Activated T-helper 1 cell treated with anti-CD3 and anti-CD28 coated beads, Interleukin-12 subunit alpha, Interleukin-12 subunit beta, Interleukin-2, Interleukin-4 antibody, amounts not matched to agents 30 ng/mL and 10 ng/mL and 1 ng/mL, durations not matched to agents 14 hours and 24 hours and 36 hours (primary cell): ENCODE results near the gene CTCF. TPM values are rescaled to one million over a fixed set of nuclear protein-coding genes. Genes with fewer than 3 reads are reported as not detected.
"Not testable (repeated sequence)": the region's sequence is repeated elsewhere in the genome, so short reads cannot be mapped to it uniquely, and the experiment has no call there.

Source experiments
- DNase-seq: peaks from one replicate; pipeline ENCODE4 v3.0.0; 2021; ENCODE audit warnings: low spot score
- H3K27ac Mint-ChIP-seq: one replicate; pipeline ENCODE4 v1.8.0; 2021; ENCODE audit warnings: mild to moderate bottlenecking, mixed read lengths
- H3K27me3 Mint-ChIP-seq: one replicate; pipeline ENCODE4 v1.8.0; 2022; ENCODE audit warnings: mild to moderate bottlenecking, moderate library complexity, mixed read lengths; ENCODE audit not compliant: insufficient read depth
- H3K36me3 Mint-ChIP-seq: one replicate; pipeline ENCODE4 v1.8.0; 2021; ENCODE audit warnings: low read depth, mixed read lengths
- H3K4me1 Mint-ChIP-seq: one replicate; pipeline ENCODE4 v1.8.0; 2021; ENCODE audit warnings: low read depth, mixed read lengths
- H3K4me3 Mint-ChIP-seq: one replicate; pipeline ENCODE4 v1.8.0; 2021; ENCODE audit warnings: mild to moderate bottlenecking, moderate library complexity, mixed read lengths
- H3K9me3 Mint-ChIP-seq: one replicate; pipeline ENCODE4 v1.8.0; 2021; ENCODE audit warnings: mixed read lengths
- intact Hi-C: fragments of 100-400 bp; cut with micrococcal nuclease; formaldehyde crosslinking; loops from one replicate; pipeline ENCODE4 v1.15.1; 2024
- total RNA-seq: library from RNA; stranded (reverse); gene quantifications from 2 replicates; pipeline ENCODE4 v1.2.3, GENCODE V29; 2022

Gene CTCF, protein sequence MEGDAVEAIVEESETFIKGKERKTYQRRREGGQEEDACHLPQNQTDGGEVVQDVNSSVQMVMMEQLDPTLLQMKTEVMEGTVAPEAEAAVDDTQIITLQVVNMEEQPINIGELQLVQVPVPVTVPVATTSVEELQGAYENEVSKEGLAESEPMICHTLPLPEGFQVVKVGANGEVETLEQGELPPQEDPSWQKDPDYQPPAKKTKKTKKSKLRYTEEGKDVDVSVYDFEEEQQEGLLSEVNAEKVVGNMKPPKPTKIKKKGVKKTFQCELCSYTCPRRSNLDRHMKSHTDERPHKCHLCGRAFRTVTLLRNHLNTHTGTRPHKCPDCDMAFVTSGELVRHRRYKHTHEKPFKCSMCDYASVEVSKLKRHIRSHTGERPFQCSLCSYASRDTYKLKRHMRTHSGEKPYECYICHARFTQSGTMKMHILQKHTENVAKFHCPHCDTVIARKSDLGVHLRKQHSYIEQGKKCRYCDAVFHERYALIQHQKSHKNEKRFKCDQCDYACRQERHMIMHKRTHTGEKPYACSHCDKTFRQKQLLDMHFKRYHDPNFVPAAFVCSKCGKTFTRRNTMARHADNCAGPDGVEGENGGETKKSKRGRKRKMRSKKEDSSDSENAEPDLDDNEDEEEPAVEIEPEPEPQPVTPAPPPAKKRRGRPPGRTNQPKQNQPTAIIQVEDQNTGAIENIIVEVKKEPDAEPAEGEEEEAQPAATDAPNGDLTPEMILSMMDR
- total RNA-seq = 64.7 and 67.6 TPM in 2 replicates

DNA sequence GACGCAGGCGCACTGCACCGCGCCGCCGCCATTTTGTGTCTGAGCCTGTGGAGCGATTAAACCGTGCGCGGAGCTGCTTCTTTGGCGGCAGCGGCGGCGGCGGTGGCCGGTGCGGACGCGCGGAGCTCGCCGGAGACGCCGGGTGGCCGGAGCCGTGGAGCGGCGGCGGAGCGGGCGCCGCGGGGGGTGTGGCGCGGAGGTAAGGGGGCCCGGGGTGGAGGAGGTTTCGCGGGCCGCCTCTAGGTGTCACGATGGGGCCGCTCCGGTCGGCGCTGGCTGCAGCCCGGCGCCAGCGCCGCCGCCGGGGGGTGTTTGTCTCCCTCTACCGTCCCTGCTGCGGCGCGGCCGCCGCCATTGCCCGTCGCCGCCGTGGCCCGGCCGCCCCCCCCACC lies at the start of gene CTCF:
Gene CTCF, plus strand, starts transcription at position 1 of the 392 bp plus-strand sequence. CDS start 48,307 bp downstream, outside the sequence.
- H3K27ac Mint-ChIP-seq = peak within 1 kb of the TSS; percentile 94
- H3K4me3 Mint-ChIP-seq = peak within 1 kb of the TSS; percentile 90
- no peaks in the 10 kb centered on the region for H3K9me3 Mint-ChIP-seq
- H3K27me3 Mint-ChIP-seq = no peaks in the 10 kb centered on the region
- no peak for DNase-seq
- intact Hi-C loops = loop anchor here (1.0 to 5.0 kb wide), 15 partner anchors 8 to 523 kb away; partner anchors contain the start of genes ACD, ATP6V0D1, FHOD1 and NFATC3
- peaks cover 40% of the 10 kb centered on the region for H3K4me1 Mint-ChIP-seq
- peaks cover 16% of the 10 kb centered on the region for H3K36me3 Mint-ChIP-seq

DNA sequence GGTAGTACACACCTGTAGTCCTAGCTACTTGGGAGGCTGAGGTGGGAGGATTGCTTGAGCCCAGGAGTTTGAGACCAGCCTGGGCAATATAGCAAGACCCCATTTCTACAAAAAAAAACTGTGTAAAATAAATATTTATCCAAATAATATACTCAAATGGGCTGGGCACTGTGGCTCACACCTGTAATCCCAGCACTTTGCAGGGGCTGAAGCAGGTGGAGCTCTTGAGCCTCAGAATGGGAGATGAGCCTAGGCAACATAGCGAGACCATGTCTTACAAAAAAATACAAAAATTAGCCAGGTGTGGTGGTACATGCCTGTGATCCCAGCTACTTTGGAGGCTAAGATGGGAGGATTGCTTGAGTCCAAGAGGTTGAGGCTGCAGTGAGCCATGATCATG lies 48.4 kb upstream of the CTCF start:
- intact Hi-C loops = loop anchor here (1.0 kb wide), 2 partner anchors 20 to 33 kb away; partner anchors contain the start of gene ATP6V0D1
- H3K27me3 Mint-ChIP-seq, H3K4me1 Mint-ChIP-seq, DNase-seq, H3K4me3 Mint-ChIP-seq, H3K27ac Mint-ChIP-seq, H3K9me3 Mint-ChIP-seq, H3K36me3 Mint-ChIP-seq: not testable (repeated sequence)

DNA sequence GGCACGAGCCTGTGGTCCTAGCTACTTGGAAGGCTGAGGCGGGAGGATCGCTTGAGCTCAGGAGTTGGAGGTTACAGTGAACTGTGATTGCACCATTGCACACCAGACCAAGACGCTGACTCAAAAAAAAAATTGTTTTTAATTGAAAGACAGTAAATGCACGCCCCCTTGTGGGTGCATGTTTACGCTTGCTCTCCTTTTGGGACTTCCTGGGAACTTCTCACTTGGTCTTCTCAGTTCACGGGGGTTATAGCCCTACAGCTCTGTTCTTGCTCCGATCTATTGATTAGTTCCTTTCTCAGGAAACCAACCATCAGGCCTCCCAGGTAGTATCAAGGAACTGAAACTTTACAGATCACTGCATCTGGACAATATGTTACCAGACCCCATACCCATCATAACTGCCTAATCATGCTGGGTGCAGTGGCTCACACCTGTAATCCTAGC lies 47.9 kb upstream of the CTCF start:
- intact Hi-C loops = loop anchor here (1.0 kb wide), 2 partner anchors 20 to 33 kb away; partner anchors contain the start of gene ATP6V0D1
- peak; percentile 69 for DNase-seq
- Mint-ChIP-seq H3K9me3 (no peaks in the 10 kb centered on the region), H3K4me3 (no peak overlapping the region), H3K36me3 (no peaks in the 10 kb centered on the region), H3K27me3 (peaks cover 2% of the 10 kb centered on the region), H3K27ac (no peak overlapping the region), H3K4me1 (peaks cover 5% of the 10 kb centered on the region)

DNA sequence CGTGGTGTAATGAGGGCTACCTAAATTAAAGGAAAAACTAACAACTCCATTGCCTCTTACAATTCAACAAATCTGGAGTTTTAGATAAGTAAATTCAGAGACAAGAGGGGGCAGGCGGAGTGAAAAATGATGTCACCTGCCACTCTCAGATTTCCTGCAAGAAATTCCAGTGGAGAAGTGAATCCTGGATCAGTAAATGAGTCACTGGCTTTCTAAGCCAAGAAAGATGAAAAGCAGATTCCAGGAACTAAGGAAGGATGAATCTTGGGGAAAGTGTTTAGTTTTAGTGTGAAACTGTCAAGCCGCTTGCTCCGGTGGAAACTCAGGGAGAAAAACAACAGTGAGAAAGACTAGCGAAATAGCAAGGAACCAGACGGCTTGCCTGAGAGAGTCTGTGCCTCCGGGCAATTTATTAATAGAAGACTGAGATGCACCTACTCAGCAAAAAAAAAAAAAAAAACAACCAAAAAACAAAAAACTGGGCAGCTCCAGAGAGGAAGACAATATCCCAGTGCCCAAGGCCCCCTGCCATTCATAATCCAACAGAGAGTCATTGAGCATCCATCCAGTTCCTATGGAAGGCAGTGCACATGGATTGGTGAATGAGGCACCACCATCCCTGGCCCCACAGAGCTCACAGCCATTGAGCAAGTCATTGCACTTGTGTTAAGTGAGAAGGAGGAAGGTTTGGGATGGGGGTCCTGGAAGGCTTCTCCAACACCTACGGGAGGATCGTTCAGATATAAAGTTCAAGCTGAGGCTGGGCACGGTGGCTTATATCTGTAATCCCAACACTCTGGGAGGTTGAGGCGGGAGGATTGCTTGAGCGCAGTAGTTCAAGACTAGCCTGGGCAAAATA lies 45.8 kb upstream of the CTCF start:
- Mint-ChIP-seq H3K4me3 (no peak overlapping the region), H3K27ac (no peak overlapping the region), H3K36me3 (no peaks in the 10 kb centered on the region), H3K27me3 (peaks cover 2% of the 10 kb centered on the region), H3K4me1 (peaks cover 17% of the 10 kb centered on the region), H3K9me3 (no peaks in the 10 kb centered on the region)
- no peak for DNase-seq
- intact Hi-C loops = no loop called here

DNA sequence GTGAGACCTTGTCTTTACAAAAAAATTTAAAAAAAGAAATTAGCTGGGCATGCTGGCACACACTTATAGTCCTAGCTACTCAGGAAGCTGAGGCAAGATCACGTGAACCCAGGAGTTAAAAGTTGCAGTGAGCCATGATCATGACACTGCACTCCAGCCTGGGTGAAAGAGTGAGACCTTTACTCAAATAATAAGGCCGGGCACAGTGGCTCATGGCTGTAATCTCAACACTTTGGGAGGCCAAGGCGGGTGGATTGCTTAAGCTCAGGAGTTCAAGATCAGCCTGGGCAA lies 45.2 kb upstream of the CTCF start:
- H3K27ac Mint-ChIP-seq = no peak overlapping the region
- H3K9me3 Mint-ChIP-seq = no peaks in the 10 kb centered on the region
- intact Hi-C loops = no loop called here
- H3K27me3 Mint-ChIP-seq = peaks cover 2% of the 10 kb centered on the region
- no peaks in the 10 kb centered on the region for H3K36me3 Mint-ChIP-seq
- H3K4me1 Mint-ChIP-seq = peaks cover 20% of the 10 kb centered on the region
- no peak for DNase-seq
- H3K4me3 Mint-ChIP-seq = no peak overlapping the region

DNA sequence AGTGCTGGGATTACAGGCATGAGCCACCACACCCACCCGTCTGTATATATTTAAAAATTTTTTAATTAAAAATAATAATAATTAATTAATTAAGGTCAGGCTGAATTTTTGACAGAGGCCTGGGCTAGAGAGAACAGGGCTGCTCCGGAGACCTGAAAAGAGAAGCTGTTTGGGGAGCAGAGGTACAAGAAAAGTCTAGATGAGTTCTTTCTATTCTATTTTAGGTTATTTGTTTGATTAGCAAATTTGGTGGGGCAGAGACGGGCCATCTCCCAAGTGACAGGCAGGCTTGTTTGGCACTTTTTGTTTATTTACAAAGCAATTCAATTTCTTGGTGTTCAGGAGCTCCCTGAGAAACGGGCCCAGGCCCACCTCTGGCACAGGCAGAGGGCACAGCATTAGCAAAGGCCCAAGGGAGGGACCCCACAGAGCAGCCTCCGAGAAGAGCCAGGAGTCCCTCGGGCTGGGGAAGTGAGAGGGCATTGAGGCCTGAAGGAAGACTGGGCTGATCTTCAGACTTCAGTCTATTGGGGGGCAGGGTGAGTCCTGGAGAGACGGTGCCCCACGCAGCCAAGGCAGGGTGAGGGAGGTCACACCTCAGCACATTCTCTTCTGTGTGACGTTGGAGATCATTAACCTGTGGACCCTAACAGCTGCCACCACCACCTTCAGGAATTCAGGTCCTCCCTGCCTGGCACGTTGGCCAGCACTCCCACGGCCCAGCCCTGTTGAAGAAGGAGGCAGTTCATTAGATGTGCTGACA lies 44.5 kb upstream of the CTCF start:
- peaks cover 20% of the 10 kb centered on the region for H3K4me1 Mint-ChIP-seq
- no peaks in the 10 kb centered on the region for H3K36me3 Mint-ChIP-seq
- no peak for DNase-seq
- intact Hi-C loops = no loop called here
- H3K9me3 Mint-ChIP-seq = no peaks in the 10 kb centered on the region
- H3K27ac Mint-ChIP-seq = no peak overlapping the region
- H3K4me3 Mint-ChIP-seq = no peak overlapping the region
- peaks cover 2% of the 10 kb centered on the region for H3K27me3 Mint-ChIP-seq

DNA sequence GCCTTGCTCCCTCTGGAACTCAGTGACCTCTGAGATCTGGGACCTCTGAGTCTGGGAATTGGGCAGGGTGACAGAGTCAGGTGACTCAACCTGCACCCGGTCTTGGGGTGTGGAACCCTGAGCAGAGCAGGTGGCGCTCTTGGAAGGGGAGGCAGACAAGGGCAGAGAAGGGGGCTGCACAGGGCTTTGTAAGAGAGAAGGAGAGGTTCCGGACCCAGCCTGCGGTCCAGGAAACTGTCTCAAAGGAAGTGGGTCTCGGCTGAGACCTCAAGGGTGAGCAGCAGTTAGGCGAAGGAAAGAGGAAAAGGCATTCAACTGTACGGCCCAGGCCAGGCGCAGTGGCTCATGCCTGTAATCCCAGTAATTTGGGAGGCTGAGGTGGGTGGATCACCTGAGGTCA lies 43.6 kb upstream of the CTCF start:
- peaks cover 2% of the 10 kb centered on the region for H3K27me3 Mint-ChIP-seq
- no peaks in the 10 kb centered on the region for H3K9me3 Mint-ChIP-seq
- no peak for DNase-seq
- H3K36me3 Mint-ChIP-seq = no peaks in the 10 kb centered on the region
- peaks cover 20% of the 10 kb centered on the region for H3K4me1 Mint-ChIP-seq
- no peak overlapping the region for H3K27ac Mint-ChIP-seq
- H3K4me3 Mint-ChIP-seq = no peak overlapping the region
- intact Hi-C loops = no loop called here

DNA sequence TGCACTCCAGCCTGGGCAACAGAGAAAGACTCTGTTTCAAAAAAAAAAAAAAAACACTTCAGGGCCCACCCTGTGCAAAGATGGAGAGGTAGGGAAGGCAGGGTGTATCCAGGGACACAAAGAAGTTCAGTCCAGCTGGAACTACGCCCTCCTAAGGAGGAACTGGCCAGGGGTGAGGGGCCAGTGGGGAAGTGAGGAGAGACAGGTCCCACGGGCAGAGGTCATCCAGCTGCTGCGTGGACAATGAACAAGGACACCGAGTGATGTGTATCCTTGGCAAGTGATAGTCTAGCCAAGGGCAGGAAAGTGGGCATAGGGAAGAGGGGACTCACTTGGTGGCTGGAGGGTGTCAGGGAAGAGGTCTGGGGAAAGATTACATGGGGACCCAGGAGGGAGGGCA lies 43.1 kb upstream of the CTCF start:
- Mint-ChIP-seq H3K27me3 (peaks cover 2% of the 10 kb centered on the region), H3K36me3 (no peaks in the 10 kb centered on the region), H3K27ac (no peak overlapping the region), H3K4me1 (peaks cover 20% of the 10 kb centered on the region), H3K4me3 (no peak overlapping the region), H3K9me3 (no peaks in the 10 kb centered on the region)
- DNase-seq = no peak
- intact Hi-C loops = no loop called here

DNA sequence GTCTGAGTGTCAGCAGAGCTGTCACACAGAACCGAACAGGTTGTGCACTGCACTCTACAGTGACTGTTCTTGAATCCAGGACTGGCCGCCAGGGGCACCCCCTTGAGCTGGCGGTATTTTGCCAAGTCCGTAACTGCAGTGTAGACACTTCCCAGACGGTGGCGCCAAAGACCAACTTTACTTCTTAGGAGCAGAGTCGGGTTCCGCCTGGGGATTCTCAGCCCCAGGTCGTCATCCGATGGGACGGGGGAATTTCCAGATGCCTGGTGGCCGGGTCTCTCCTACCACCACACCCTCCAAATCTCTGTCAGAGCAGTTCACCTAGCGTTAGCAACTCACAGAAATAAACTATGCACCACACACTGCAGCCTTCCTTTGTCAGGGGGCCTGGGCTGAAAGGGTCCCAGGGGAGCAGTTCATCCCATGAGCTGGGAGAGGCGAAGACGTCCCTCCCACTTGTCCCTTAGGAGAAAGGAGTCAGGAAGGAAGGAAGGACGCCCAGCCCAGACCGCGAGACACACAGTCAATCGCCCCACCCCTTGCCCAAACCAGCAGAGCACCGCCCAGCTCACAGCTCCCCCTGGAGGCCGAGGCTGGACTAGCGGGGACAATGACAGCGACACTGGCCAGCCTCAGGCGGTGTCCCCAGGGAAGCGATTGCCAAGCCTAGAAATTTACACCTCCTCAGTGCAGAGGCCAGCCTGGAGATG lies 41.1 kb upstream of the CTCF start:
- Mint-ChIP-seq H3K27ac (peak overlapping the region; percentile 98), H3K4me3 (peak overlapping the region; percentile 88), H3K36me3 (no peaks in the 10 kb centered on the region), H3K27me3 (peaks cover 8% of the 10 kb centered on the region), H3K4me1 (peaks cover 15% of the 10 kb centered on the region), H3K9me3 (no peaks in the 10 kb centered on the region)
- DNase-seq = peak; percentile 95
- intact Hi-C loops = loop anchor here (1.0 to 10.0 kb wide), 12 partner anchors 16 to 407 kb away; partner anchors contain the start of genes ATP6V0D1, CARMIL2, CTCF and GFOD2

DNA sequence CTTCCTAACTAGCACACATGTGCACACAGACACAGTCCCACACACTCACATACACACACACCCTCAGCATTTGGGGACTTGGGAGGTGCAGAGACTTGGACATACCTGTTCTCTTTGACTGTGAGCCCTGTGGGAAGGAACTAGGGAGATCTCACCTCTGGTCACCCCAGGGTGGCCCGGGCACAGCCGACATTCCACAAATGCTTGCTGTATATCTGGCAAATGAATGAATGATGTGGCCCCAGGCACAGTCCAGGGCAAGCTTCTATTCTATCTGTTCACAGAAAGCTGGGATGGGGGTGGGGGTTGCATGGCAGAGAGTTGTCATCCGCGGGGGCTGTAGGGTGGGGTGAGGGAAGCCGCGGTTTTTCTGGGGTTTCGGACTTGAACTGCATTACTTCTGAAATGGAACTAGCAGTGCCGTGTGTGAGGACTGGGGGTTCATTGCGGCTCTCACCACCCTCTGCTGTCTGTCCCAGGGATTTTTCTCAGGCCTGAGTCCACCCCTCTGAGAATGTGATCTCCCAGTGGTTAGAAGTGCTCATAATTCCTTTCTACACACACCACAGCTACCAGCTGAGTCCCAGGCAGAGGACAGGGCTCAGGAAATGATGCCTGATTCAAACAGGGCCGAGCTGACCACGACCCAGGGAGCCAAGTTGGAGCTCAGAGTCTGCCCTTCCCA lies 37.0 kb upstream of the CTCF start:
- Mint-ChIP-seq H3K36me3 (peaks cover 3% of the 10 kb centered on the region), H3K27me3 (peaks cover 24% of the 10 kb centered on the region), H3K4me1 (peaks cover 21% of the 10 kb centered on the region), H3K4me3 (no peak overlapping the region), H3K9me3 (no peaks in the 10 kb centered on the region), H3K27ac (no peak overlapping the region)
- intact Hi-C loops = loop anchor here (10.0 kb wide), 1 partner anchor 279 kb away; the partner anchor contains the start of genes RANBP10 and TSNAXIP1
- DNase-seq = no peak

DNA sequence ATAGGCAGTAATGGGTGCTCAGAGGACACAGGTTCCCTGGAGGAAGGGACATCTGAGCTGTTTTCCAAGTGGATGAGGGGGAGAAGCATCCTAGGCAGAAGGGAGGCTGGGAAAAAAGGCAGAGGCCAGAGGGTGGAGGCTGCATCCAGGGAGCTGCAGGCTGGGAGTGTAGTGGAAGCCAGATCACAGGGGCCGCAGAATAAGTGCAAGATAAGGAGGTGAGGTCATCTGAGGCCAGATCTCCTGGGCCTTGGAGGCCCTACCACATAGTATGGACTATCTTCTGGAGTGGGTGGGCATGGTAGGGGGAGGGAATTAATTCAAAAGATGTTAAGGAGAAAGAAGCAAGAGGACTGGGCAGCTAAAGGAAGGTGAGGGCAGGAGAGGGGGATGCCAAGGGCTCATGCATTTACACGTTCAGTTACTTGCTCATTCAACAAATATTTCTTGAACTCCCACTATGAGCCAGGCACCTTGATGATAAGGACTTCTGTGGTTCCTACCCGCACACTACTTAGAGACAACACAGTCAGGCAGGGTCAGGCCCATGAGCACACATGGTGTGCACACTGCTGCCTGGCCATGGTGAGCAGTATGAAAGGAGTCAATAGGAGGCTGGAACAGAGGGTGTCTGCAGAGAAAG lies 36.1 kb upstream of the CTCF start:
- Mint-ChIP-seq H3K36me3 (peaks cover 3% of the 10 kb centered on the region), H3K27me3 (peaks cover 30% of the 10 kb centered on the region), H3K9me3 (no peaks in the 10 kb centered on the region), H3K4me3 (no peak overlapping the region), H3K4me1 (peaks cover 14% of the 10 kb centered on the region), H3K27ac (no peak overlapping the region)
- DNase-seq = no peak
- intact Hi-C loops = loop anchor here (10.0 kb wide), 1 partner anchor 279 kb away; the partner anchor contains the start of genes RANBP10 and TSNAXIP1
